Keratinocyte (primary cell): Measurements from ENCODE around the gene TNFRSF14.

Source experiments
- CTCF ChIP-seq, 3 experiments: IDR thresholded peaks in 1 of 3; conservative IDR thresholded peaks in 1 of 3; optimal IDR thresholded peaks in 1 of 3; 2 replicates in 2 of 3; 3 replicates in 1 of 3; pipeline versions ENCODE3 to v1.5.1; 2011; ENCODE audit warnings: low read length in 3 of 3, mild to moderate bottlenecking in 3 of 3, moderate library complexity in 2 of 3, control low read depth in 1 of 3, inconsistent platforms in 1 of 3; ENCODE audit not compliant: insufficient read depth in 2 of 3; ENCODE audit errors: extremely low read depth in 1 of 3
- EZH2 ChIP-seq: IDR thresholded peaks from one replicate; pipeline ENCODE4 v1.6.1; 2012; ENCODE audit warnings: inconsistent platforms, mild to moderate bottlenecking, low read length, moderate library complexity

- TF ChIP-seq CTCF (optimal IDR thresholded peaks at IDR 0.05 in 1 of 3, IDR thresholded peaks at IDR 0.05 in 1 of 3, conservative IDR thresholded peaks at IDR 0.05 in 1 of 3; ENCODE audit: extremely low read depth in 1 of 3, insufficient read depth in 2 of 3, low read length in 3 of 3) (no peak), EZH2 (no peak)
Observed at GRCh38 chr1:2602311-2602835, 46.2 kb downstream of the TNFRSF14 start.
